ENCODE results near the gene PXDN.

PXDN gene

GRCh38 chr2:1723397-1724042, 20.8 kb downstream of the PXDN start:
- POLR2A ChIA-PET: no interaction called here
- no peak for TF ChIP-seq ZNF785 (tag by site-specific recombination; IDR thresholded peaks at IDR 0.05)
- no peak for TF ChIP-seq ZNF549 (tag by site-specific recombination; IDR thresholded peaks at IDR 0.05)
- peak; percentile 85 for TF ChIP-seq ZNF366 (tag by site-specific recombination; conservative IDR thresholded peaks at IDR 0.05)
- peak; percentile 47 for TF ChIP-seq SCRT2 (tag by site-specific recombination; IDR thresholded peaks at IDR 0.05)
- Histone ChIP-seq H3K4me3 (ENCODE audit: low read depth, low read length) (no peak overlapping the region), H3K27ac (ENCODE audit: extremely low read depth, low read depth, low read length) (no peak overlapping the region), H3K9me3 (ENCODE audit: control insufficient read depth, insufficient read depth, low read depth, low read length) (no peaks in the 10 kb centered on the region), H3K4me1 (ENCODE audit: control insufficient read depth, insufficient read depth, low read length) (peaks cover 18% of the 10 kb centered on the region), H3K36me3 (ENCODE audit: control insufficient read depth in 2 of 2, insufficient read depth in 1 of 2, low read length in 2 of 2) (no peaks in the 10 kb centered on the region)
- CTCF ChIA-PET: interaction anchor here (0.6 kb wide), 1 partner anchor 953 kb away, joined by 3 read pairs; no protein-coding TSS in a partner anchor

- no peaks in the 10 kb centered on the region for H3K9me3 ChIP-seq (ENCODE audit: control insufficient read depth, insufficient read depth, low read depth, low read length)
- POLR2A ChIA-PET: interaction anchor here (0.6 kb wide), 1 partner anchor 54 kb away, joined by 3 read pairs; no protein-coding TSS in a partner anchor
- no peak overlapping the region for H3K27ac ChIP-seq (ENCODE audit: extremely low read depth, low read depth, low read length)
- no peaks in the 10 kb centered on the region for H3K36me3 ChIP-seq (ENCODE audit: control insufficient read depth in 2 of 2, insufficient read depth in 1 of 2, low read length in 2 of 2)
- CTCF ChIA-PET: no interaction called here
- peaks cover 16% of the 10 kb centered on the region for H3K4me1 ChIP-seq (ENCODE audit: control insufficient read depth, insufficient read depth, low read length)
- H3K4me3 ChIP-seq (ENCODE audit: low read depth, low read length): no peak overlapping the region
- TF ChIP-seq ZBTB17 (tag by site-specific recombination; IDR thresholded peaks at IDR 0.05) (peak; percentile 85; the same call in 1 of the 2 replicates), ZSCAN4 (tag by site-specific recombination; IDR thresholded peaks at IDR 0.05) (no peak)
These were observed 21.6 kb downstream of the PXDN start for GRCh38 chr2:1722692-1723091.

GRCh38 chr2:1721706-1722646, 22.3 kb downstream of the PXDN start:
- Histone ChIP-seq H3K4me3 (ENCODE audit: low read depth, low read length) (no peak overlapping the region), H3K4me1 (ENCODE audit: control insufficient read depth, insufficient read depth, low read length) (peaks cover 13% of the 10 kb centered on the region), H3K9me3 (ENCODE audit: control insufficient read depth, insufficient read depth, low read depth, low read length) (no peaks in the 10 kb centered on the region), H3K36me3 (ENCODE audit: control insufficient read depth in 2 of 2, insufficient read depth in 1 of 2, low read length in 2 of 2) (no peaks in the 10 kb centered on the region), H3K27ac (ENCODE audit: extremely low read depth, low read depth, low read length) (no peak overlapping the region)
- no peak for TF ChIP-seq ZNF510 (tag by site-specific recombination; IDR thresholded peaks at IDR 0.05; ENCODE audit: insufficient replicate concordance)
- no peak for TF ChIP-seq ZNF266 (tag by site-specific recombination; IDR thresholded peaks at IDR 0.05; ENCODE audit: low read depth)
- no peak for TF ChIP-seq RBAK (tag by site-specific recombination; IDR thresholded peaks at IDR 0.05)
- no peak for TF ChIP-seq ZSCAN18 (tag by site-specific recombination; IDR thresholded peaks at IDR 0.05)
- TF ChIP-seq BCL6B (tag by site-specific recombination; IDR thresholded peaks at IDR 0.05): no peak
- no peak for TF ChIP-seq ZNF785 (tag by site-specific recombination; IDR thresholded peaks at IDR 0.05)
- no peak for TF ChIP-seq ZNF211 (tag by site-specific recombination; IDR thresholded peaks at IDR 0.05; ENCODE audit: low read depth)
- TF ChIP-seq GLI4 (tag by site-specific recombination; IDR thresholded peaks at IDR 0.05): no peak
- no peak for TF ChIP-seq ZNF792 (tag by site-specific recombination; IDR thresholded peaks at IDR 0.05)
- CTCF ChIA-PET: no interaction called here
- POLR2A ChIA-PET: interaction anchor here (0.6 kb wide), 1 partner anchor 53 kb away, joined by 3 read pairs; no protein-coding TSS in a partner anchor

Measured in HEK293 (cell line).